CD4-positive, alpha-beta T cell (primary cell): ENCODE results near the gene GADD45B. TPM values are rescaled to one million over a fixed set of nuclear protein-coding genes. Genes with fewer than 3 reads are reported as not detected.

Experiments
- ATAC-seq: fragments of 200-7000 bp; cut with Tn5 transposase; one replicate; pipeline ENCODE4 v1.10.0; 2022; ENCODE audit warnings: mild to moderate bottlenecking; ENCODE audit not compliant: poor library complexity
- CTCF ChIA-PET: fragments of 350-600 bp; sonication (Branson Sonifier 250); formaldehyde crosslinking; loops from one replicate; lab custom pipeline; 2021; ENCODE audit warnings: antibody characterized with exemption, inconsistent platforms; lab: Charles Lee
- POLR2A ChIA-PET: fragments of 350-600 bp; sonication (Branson Sonifier 250); formaldehyde crosslinking; loops from one replicate; lab custom pipeline; 2021; ENCODE audit warnings: antibody characterized with exemption, inconsistent platforms; lab: Charles Lee
- DNase-seq, 14 experiments: peaks; one replicate each; pipeline ENCODE4 v3.0.0-alpha.2; 2013 to 2020; ENCODE audit warnings: mixed read lengths in 2 of 14
- H3K27ac ChIP-seq, 2 donors: one replicate each; pipeline versions ENCODE4 v1.5.1 to v1.7.0; 2013; ENCODE audit warnings: low read length in 2 of 2, low read depth in 1 of 2, mild to moderate bottlenecking in 1 of 2
- H3K27me3 ChIP-seq, 2 experiments: 1 replicate in 1 of 2; 2 replicates in 1 of 2; pipeline versions ENCODE4 v1.6.1 to v1.7.0; 2013; ENCODE audit warnings: low read length in 2 of 2, control low read depth in 1 of 2, mild to moderate bottlenecking in 1 of 2, moderate library complexity in 1 of 2; ENCODE audit not compliant: insufficient read depth in 2 of 2, control insufficient read depth in 1 of 2
- H3K36me3 ChIP-seq: one replicate; pipeline ENCODE4 v1.6.1; 2013; ENCODE audit warnings: low read length, control low read depth; ENCODE audit not compliant: insufficient read depth
- H3K4me1 ChIP-seq: one replicate; pipeline ENCODE4 v1.6.1; 2013; ENCODE audit warnings: low read length, control low read depth; ENCODE audit not compliant: insufficient read depth
- H3K4me3 ChIP-seq: one replicate; pipeline ENCODE4 v1.5.1; 2013; ENCODE audit warnings: mild to moderate bottlenecking, low read length, moderate library complexity
- H3K9me3 ChIP-seq, 2 experiments: 1 replicate in 1 of 2; 2 replicates in 1 of 2; pipeline versions ENCODE4 v1.6.1 to v1.7.0; 2013; ENCODE audit warnings: low read length in 2 of 2, mild to moderate bottlenecking in 2 of 2, control low read depth in 1 of 2, moderate library complexity in 1 of 2; ENCODE audit not compliant: control insufficient read depth in 1 of 2, insufficient read depth in 1 of 2
- H3K27ac Mint-ChIP-seq: one replicate; pipeline ENCODE4 v1.8.0; 2020; ENCODE audit warnings: mixed read lengths
- H3K27me3 Mint-ChIP-seq: one replicate; pipeline ENCODE4 v1.8.0; 2021; ENCODE audit warnings: mixed read lengths
- H3K36me3 Mint-ChIP-seq: one replicate; pipeline ENCODE4 v1.8.0; 2021; ENCODE audit warnings: low read depth, mixed read lengths
- H3K4me1 Mint-ChIP-seq: one replicate; pipeline ENCODE4 v1.8.0; 2021; ENCODE audit warnings: low read depth, mixed read lengths
- H3K4me3 Mint-ChIP-seq: one replicate; pipeline ENCODE4 v1.8.0; 2020; ENCODE audit warnings: mild to moderate bottlenecking, mixed read lengths
- H3K9me3 Mint-ChIP-seq: one replicate; pipeline ENCODE4 v1.8.0; 2020; ENCODE audit warnings: mixed read lengths
- CTCF ChIP-seq: fragments of 200-600 bp; IDR thresholded peaks from one replicate; pipeline ENCODE4 v1.8.0; 2022; ENCODE audit warnings: antibody characterized with exemption, mild to moderate bottlenecking
- intact Hi-C, 2 experiments: fragments of 100-400 bp; cut with DNase I in 1 of 2; cut with micrococcal nuclease in 1 of 2; formaldehyde crosslinking; loops; one replicate each; pipeline versions ENCODE4 v1.15.1 to v1.9.0; 2023 to 2025; cut with DNase I, micrococcal nuclease
- total RNA-seq, 174 experiments: library from RNA in 2 of 174; stranded (reverse) in 2 of 174; gene quantifications; one replicate each; pipeline ENCODE4 v1.2.3 and lab custom pipeline; 2021 to 2026

The GADD45B gene
- total RNA-seq, 2 experiments from 2014 or later, result 284 to 285 TPM

GRCh38 chr19:2443116-2443784 lies 32.7 kb upstream of the GADD45B start:
- CTCF ChIA-PET, result no interaction called here
- no peak overlapping the region for H3K4me3 Mint-ChIP-seq
- H3K4me1 ChIP-seq, result peaks cover 15% of the 10 kb centered on the region
- no peak for DNase-seq
- no peak overlapping the region for H3K27ac ChIP-seq
- no peak for TF ChIP-seq CTCF
- H3K36me3 Mint-ChIP-seq, result peaks cover 4% of the 10 kb centered on the region
- H3K27me3 ChIP-seq, result no peaks in the 10 kb centered on the region
- no peaks in the 10 kb centered on the region for H3K9me3 ChIP-seq
- peaks cover 27% of the 10 kb centered on the region for H3K36me3 ChIP-seq
- no peak overlapping the region for H3K27ac Mint-ChIP-seq
- POLR2A ChIA-PET, result no interaction called here
- no peak for ATAC-seq
- intact Hi-C loops, result no loop called here
- no peaks in the 10 kb centered on the region for H3K27me3 Mint-ChIP-seq
- H3K4me3 ChIP-seq, result no peak overlapping the region
- H3K9me3 Mint-ChIP-seq, result no peaks in the 10 kb centered on the region
- peaks cover 12% of the 10 kb centered on the region for H3K4me1 Mint-ChIP-seq

DNA sequence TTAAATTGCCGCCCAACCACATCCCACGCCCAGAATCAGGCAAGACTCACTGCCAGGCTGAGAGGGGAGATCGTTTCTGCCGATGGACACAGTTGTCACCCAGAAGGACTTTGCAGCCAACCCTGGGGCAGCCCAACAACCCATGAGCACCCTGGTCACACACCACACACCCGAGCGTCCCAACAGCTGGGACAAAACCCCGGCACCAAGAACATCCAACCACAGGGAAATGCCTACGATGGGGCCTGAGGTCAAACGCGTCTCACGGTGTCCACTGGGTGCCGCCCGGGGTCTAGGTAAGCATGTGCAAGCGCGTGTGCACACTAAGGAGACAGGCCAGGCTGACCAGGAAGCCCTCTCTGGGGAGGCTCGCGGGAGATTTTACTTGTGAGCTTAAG lies 32.1 kb upstream of the GADD45B start:
- TF ChIP-seq CTCF, result no peak
- H3K4me1 Mint-ChIP-seq, result peaks cover 12% of the 10 kb centered on the region
- no peak overlapping the region for H3K4me3 Mint-ChIP-seq
- H3K27ac Mint-ChIP-seq, result no peak overlapping the region
- peaks cover 15% of the 10 kb centered on the region for H3K4me1 ChIP-seq
- H3K36me3 Mint-ChIP-seq, result peaks cover 4% of the 10 kb centered on the region
- no peaks in the 10 kb centered on the region for H3K27me3 ChIP-seq
- POLR2A ChIA-PET, result no interaction called here
- no peak for ATAC-seq
- H3K36me3 ChIP-seq, result peaks cover 24% of the 10 kb centered on the region
- H3K27me3 Mint-ChIP-seq, result no peaks in the 10 kb centered on the region
- no peak overlapping the region for H3K27ac ChIP-seq
- no peaks in the 10 kb centered on the region for H3K9me3 ChIP-seq
- DNase-seq, result no peak
- intact Hi-C loops, result no loop called here
- H3K4me3 ChIP-seq, result no peak overlapping the region
- CTCF ChIA-PET, result no interaction called here
- no peaks in the 10 kb centered on the region for H3K9me3 Mint-ChIP-seq

DNA sequence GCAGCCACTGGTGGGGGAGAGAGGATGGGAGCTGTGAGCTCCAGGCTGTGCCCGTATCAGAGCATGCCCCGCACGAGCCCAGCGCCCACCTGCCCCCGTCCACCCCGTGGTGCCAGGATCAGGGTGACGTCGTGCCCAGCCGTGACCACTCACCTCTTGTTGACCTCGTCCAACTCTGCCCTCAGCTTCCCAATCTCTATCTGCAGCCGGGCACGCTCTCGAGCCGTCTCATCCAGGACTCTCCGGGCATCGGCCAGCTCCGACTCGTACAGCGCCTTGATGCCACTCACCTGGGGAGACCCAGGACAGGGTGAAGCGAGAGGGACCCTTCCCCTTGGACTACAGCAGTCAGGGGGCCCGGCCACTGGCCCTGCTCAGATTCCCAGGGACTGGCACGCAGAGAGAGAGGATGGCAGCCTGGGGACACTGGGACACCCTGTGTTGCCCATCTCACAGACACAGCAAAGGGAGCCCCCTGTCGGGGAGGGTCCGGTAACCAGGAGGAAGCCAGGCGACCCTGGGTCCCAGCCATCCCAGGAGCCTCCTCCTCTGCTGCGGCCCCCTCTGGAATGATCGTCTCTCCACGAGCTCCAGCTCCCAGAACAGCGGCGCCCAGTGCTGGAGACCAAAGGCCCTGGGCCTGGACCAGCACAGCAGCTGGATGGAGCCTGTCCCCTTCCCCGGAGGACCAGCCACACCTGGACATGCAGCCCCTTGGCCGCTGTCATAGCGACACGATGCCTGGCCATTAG lies 31.5 kb upstream of the GADD45B start:
- Mint-ChIP-seq H3K4me3 (no peak overlapping the region), H3K27me3 (no peaks in the 10 kb centered on the region), H3K27ac (no peak overlapping the region), H3K9me3 (no peaks in the 10 kb centered on the region), H3K36me3 (peaks cover 4% of the 10 kb centered on the region), H3K4me1 (peaks cover 12% of the 10 kb centered on the region)
- no peak overlapping the region for H3K27ac ChIP-seq
- no peak overlapping the region for H3K4me3 ChIP-seq
- TF ChIP-seq CTCF, result no peak
- H3K27me3 ChIP-seq, result no peaks in the 10 kb centered on the region
- no peak for ATAC-seq
- POLR2A ChIA-PET, result no interaction called here
- intact Hi-C loops, result no loop called here
- no peak for DNase-seq
- H3K36me3 ChIP-seq, result peaks cover 24% of the 10 kb centered on the region
- H3K9me3 ChIP-seq, result no peaks in the 10 kb centered on the region
- peaks cover 15% of the 10 kb centered on the region for H3K4me1 ChIP-seq
- CTCF ChIA-PET, result no interaction called here
